ENCODE data around the gene CD300LG.
"Not testable (repeated sequence)": the region's sequence is repeated elsewhere in the genome, so short reads cannot be mapped to it uniquely, and the experiment has no call there.

CD300LG gene

GRCh38 chr17:43880420-43880991 lies 33.5 kb downstream of the CD300LG start:
- no peak for DNase-seq

DNA sequence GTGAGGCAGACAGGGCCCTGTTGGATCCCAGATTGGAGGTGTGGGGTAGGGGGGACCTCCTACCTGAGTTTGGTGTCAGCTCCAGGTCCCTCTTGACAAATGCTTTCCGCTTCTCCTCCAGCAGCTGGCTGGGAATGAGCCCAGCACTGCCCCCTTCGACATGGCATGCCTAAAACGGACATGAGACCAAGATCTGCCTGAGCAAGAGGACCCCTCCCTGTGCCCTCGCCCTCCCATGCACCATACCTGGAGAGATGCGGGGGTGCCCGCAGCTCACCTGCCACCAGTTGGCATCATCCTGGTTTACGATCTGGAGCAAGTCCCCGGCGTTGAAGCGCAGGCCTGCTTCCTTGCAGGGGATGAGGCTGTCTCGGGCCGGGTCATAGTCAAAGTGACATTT lies 34.2 kb downstream of the CD300LG start:
- no peak for DNase-seq

GRCh38 chr17:43881758-43882505 lies 35.0 kb downstream of the CD300LG start:
- DNase-seq = no peak

- DNase-seq = no peak
These were observed 35.9 kb downstream of the CD300LG start for GRCh38 chr17:43882761-43883415.

DNA sequence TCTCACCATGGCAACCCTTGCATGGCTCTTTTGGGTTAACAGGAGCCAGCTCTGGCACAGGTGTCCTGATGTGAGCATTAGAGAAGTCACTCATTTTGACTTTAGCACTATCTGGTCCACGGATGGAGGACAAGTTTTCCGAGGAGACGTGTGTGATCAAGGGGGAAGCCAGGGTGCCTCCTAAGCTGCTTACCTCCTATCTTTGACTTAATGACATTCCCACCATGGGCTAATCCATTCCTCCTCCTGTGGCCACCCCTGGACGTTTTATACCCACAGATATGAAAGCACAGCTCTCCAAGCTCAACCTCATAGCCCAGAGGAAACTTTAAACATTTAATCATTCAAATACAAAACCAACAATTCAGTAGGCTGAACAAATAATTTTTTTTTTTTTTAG lies 41.6 kb downstream of the CD300LG start:
- no peak for DNase-seq

DNA sequence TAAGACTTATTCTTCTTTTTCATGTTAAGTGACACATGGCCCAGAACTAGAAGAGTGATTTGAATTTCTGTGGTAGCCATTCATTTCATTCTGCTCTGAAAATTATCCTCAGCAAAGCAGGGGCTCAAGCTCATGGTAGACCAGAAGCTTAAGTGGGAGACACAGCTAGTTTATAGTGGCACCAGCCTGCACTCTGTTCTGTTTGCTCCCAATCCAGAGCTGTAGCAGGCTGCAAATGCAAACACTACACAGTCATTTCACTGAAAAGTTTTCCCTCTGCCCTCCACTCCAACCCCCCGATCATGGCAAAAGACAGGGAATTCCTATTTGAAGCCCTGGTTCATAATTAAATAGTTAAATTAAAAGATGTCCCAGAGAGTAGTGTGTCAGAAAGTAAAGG lies 43.3 kb downstream of the CD300LG start:
- DNase-seq = no peak

DNA sequence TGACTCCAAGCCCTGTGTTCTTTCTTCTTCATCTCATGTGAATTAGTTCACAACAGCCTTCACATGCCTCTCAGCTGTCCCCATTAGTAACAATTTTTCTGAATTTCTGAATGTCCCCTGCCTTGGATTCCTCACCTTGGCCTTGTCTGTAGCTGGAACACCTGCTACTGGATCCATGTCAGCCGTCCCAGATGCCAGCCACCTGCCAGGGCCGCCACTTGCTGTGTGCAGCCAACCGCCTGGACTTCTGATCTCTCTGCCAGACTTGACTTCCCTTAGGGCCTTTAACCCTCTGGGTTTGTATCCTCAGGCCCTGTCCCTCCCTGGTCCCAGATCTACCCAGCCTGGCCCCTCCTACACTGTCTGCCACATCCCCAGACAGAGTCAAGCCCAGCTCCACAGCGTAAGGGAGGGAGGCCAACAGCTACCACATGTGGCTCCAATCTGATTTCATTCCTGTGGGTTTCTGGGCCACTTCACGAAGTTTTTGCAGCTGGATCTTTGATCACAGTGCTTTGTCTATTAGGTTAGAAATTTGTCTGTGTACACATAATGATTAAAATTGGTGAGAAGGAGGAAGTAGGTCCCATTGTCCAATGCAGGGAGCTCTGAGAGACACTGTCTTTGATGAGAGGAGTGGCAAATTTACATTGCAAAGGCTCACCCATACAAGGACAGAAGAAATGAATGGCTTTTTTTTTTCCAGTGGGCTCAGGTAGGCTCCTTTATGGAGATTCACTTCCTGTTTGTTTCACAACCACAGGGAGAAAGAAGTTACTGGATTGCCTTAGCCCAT lies 45.1 kb downstream of the CD300LG start:
- DNase-seq = no peak

DNA sequence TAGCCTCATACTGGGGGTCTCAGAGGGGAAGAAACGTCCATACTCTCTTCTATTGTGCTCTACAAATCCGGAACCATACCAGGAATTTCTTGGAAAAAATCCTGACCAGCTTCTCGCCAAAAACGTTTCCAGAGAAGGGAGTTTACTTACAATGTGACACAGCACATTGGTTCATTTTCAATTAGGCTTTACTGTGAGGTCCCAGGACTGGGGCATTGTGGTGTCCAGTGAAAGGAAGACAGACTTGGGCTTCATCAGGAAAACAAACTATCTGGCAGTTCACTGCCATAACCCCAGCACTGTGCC lies 45.6 kb downstream of the CD300LG start:
- DNase-seq = no peak

- DNase-seq = not testable (repeated sequence)
These were observed 47.5 kb downstream of the CD300LG start for GRCh38 chr17:43894494-43894893.

DNA sequence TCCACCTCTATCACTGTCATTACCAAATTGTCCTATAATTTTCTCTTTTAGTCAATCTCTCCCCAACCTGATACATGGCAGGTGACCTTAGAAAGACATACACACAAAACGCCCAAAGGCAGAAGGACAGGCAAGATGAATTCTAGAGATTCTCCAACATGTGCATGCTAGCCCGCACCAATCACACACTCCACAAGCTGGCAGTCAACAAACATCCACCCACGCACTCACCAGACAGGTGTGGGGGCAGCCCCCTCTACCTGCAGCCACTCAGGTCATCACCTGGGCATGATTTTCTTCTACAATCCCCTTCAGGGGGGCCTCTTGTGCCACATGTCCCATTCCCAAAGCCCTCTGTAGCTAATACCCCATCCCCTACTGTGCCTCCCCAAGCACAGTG lies 50.9 kb downstream of the CD300LG start:
- DNase-seq = no peak

GRCh38 chr17:43898446-43898845 lies 51.5 kb downstream of the CD300LG start:
- no peak for DNase-seq

GRCh38 chr17:43900183-43900857 lies 53.3 kb downstream of the CD300LG start:
- no peak for DNase-seq

DNA sequence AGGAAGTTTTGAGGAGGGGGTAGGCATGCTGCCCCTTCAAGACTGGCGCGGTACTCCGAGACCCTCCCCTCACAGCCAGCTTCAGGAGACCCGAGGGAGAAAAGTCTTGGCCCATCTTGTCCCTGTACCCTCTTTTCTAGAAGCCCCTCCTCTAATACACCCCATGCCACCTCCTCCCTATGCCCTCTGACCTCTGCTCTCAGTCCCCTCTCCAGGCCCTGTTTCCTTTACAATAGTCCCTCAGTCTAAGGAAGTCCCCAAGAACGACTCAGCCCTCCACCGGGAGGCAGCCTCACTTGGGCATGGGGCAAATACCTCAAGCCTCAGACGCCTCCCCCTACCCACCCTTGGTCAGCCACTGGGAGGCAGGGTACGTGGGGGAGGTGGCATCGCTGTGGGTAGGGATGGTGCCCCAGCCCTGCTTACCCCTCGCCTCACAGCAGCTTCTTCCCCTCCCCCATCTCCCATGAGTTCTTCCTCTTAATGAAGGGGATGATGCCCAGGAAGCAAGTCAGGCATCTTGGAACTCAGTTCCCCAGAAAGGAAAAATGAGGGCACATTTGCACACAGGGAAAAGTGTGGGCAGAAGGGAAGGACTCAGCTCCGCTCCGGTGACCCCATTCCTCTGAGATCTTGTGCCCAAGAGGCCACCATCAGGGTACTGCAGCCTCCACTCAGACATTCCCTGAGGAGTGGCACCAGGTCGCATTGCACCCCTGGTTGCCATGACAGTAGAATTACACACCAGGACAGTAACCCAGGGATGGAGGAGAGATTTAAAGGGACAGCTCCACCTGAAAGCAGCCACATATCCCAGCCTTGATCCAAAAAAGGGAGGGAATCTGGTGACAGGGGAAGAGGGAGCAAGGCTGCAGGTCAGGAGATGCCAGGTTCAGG lies 54.1 kb downstream of the CD300LG start:
- no peak for DNase-seq

DNA sequence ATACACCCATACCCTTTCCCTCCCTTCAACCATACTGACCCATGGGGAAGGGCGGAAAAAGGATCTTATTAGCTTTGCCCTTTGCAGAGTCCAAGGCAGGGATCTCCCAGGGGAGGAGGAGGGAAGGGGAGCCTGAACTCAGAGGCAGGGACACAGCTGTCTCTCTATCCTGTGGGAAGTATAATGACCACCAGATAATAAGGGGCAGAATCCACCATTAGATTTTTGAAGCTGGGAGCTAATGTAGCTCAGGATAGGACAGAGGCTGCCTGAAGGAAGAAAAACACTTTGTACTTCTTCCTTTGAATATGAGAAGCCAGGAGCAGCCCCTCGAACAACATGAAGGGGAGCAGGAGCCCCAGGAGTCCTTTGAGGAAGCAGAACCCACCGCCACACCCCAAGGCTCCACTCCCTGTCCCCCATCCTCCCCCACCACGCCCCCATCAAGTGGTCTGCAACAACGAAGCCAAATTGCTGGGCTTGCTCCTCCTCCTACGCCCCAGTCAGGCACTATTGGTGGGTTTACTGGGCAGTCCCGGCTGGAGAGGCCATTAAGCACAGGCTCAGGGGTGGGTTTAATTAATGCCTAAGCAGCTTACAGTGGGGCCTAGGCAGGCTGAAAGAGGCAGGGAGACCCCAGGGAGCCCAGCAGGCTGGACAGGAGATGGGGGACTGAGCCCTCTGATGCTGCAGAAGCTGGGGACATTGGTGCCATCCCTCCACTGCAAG lies 55.0 kb downstream of the CD300LG start:
- no peak for DNase-seq

DNA sequence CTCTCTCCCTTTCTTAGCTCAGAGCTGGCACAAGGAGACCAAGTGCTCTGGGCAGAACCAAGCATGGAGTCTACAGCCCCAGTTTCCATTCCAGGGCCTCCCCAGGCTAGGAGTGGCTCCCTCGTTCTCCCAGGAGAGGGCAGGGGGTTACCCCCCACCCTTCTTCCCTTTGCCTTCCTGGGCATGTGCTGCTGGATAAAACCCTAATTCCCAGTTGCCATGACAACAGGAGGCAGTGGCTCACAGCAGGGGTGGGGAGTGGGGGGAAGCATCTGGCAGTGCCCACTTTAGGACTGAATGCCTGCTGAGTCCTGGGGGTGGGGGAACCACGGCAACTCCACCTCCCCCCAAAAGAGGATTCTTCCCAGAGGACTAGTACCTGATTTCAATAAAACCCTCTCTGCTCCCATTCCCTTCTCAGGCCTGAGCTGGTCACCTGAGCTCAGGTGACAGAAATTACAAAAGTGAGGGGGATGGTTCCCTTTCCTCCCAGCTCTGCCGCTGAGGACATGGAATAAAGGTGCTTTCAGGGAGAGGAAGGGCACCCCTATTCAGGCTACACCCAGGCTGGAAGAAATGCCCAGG lies 58.5 kb downstream of the CD300LG start:
- no peak for DNase-seq

- no peak for DNase-seq
These were observed 59.2 kb downstream of the CD300LG start for GRCh38 chr17:43905985-43906852.

- no peak for DNase-seq
These were observed 60.0 kb downstream of the CD300LG start for GRCh38 chr17:43906951-43907424.

GRCh38 chr17:43907425-43907981 lies 60.5 kb downstream of the CD300LG start, which contains the start of gene MPP2:
Gene MPP2 (minus strand): TSS chr17:43907536. CDS start chr17:43904460, 3,076 bp downstream.
- DNase-seq = no peak
